A673 (cell line): ENCODE data around the gene GBF1. TPM values are rescaled to one million over a fixed set of nuclear protein-coding genes. Genes with fewer than 3 reads are reported as not detected.

Experiments
- BruUV-seq: library from RNA; stranded (reverse); fragments of 400-500 nt; replicated peaks from 2 replicates; lab custom pipeline; 2021; lab: Mats Ljungman, UMichigan
- CTCF ChIA-PET: fragments of 300-600 bp; sonication (Branson Sonifier 250); formaldehyde crosslinking; loops from one replicate; lab custom pipeline; 2022; ENCODE audit warnings: antibody characterized with exemption; lab: Charles Lee
- POLR2A ChIA-PET: fragments of 300-600 bp; sonication (Branson Sonifier 250); formaldehyde crosslinking; loops from one replicate; lab custom pipeline; 2022; ENCODE audit warnings: antibody characterized with exemption; ENCODE audit not compliant: low non-redundant PET; lab: Charles Lee
- DNase-seq: peaks from one replicate; pipeline ENCODE4 v3.0.0-alpha.2; 2015; ENCODE audit warnings: low spot score
- H3K27ac ChIP-seq: fragments of 200-600 bp; sonication (generic); 2 replicates; pipeline ENCODE4 v1.5.1; 2016; ENCODE audit warnings: mixed run types, low read depth, mild to moderate bottlenecking, mixed read lengths, antibody characterized with exemption, low read length; ENCODE audit not compliant: poor library complexity, severe bottlenecking
- H3K27me3 ChIP-seq: fragments of 200-600 bp; sonication (generic); replicated peaks from 2 replicates; pipeline ENCODE4 v1.6.1; 2017; ENCODE audit warnings: mixed run types, low read depth, mild to moderate bottlenecking, mixed read lengths, antibody characterized with exemption, low read length; ENCODE audit not compliant: insufficient read depth, poor library complexity
- H3K36me3 ChIP-seq: fragments of 200-600 bp; sonication (generic); 2 replicates; pipeline ENCODE4 v1.6.1; 2016; ENCODE audit warnings: mixed run types, mild to moderate bottlenecking, mixed read lengths, antibody characterized with exemption, low read length; ENCODE audit not compliant: insufficient read depth, poor library complexity, severe bottlenecking
- H3K4me1 ChIP-seq: fragments of 200-600 bp; sonication (generic); 2 replicates; pipeline ENCODE4 v1.6.1; 2017; ENCODE audit warnings: mixed run types, mild to moderate bottlenecking, mixed read lengths, antibody characterized with exemption, low read length; ENCODE audit not compliant: insufficient read depth, poor library complexity, severe bottlenecking
- H3K4me3 ChIP-seq: fragments of 200-600 bp; sonication (generic); 2 replicates; pipeline ENCODE4 v1.5.1; 2016; ENCODE audit warnings: low read depth, mixed run types, mild to moderate bottlenecking, mixed read lengths, low read length; ENCODE audit not compliant: poor library complexity, severe bottlenecking
- H3K9me3 ChIP-seq: fragments of 200-600 bp; sonication (generic); 2 replicates; pipeline ENCODE4 v1.6.1; 2016; ENCODE audit warnings: mixed run types, low read depth, mild to moderate bottlenecking, mixed read lengths, antibody characterized with exemption, low read length; ENCODE audit not compliant: poor library complexity, severe bottlenecking
- EZH2 ChIP-seq: fragments of 200-600 bp; sonication (generic); IDR thresholded peaks from 2 replicates; pipeline ENCODE4 v1.6.1; 2017; ENCODE audit warnings: borderline replicate concordance, low read depth, mild to moderate bottlenecking, mixed read lengths, antibody characterized with exemption, low read length; ENCODE audit not compliant: poor library complexity, severe bottlenecking
- intact Hi-C: fragments of 100-400 bp; cut with micrococcal nuclease; formaldehyde crosslinking; loops from one replicate; pipeline ENCODE4 v1.10.0; 2022; ENCODE audit not compliant: unreplicated experiment
- total RNA-seq: library from RNA; stranded (reverse); gene quantifications from 2 replicates; pipeline ENCODE4 v1.2.3, GENCODE V29; 2021
- TF ChIP-seq, protein P1 (sequence below): fragments of 300-800, 200-600 bp; sonication (generic); conservative IDR thresholded peaks from 2 replicates; pipeline ENCODE4 v1.5.1; 2017; ENCODE audit warnings: low read depth, mild to moderate bottlenecking, antibody characterized with exemption, low read length, moderate library complexity, mixed read lengths

Gene GBF1
- total RNA-seq, 1 experiment from 2014 or later: 50.0 TPM

DNA sequence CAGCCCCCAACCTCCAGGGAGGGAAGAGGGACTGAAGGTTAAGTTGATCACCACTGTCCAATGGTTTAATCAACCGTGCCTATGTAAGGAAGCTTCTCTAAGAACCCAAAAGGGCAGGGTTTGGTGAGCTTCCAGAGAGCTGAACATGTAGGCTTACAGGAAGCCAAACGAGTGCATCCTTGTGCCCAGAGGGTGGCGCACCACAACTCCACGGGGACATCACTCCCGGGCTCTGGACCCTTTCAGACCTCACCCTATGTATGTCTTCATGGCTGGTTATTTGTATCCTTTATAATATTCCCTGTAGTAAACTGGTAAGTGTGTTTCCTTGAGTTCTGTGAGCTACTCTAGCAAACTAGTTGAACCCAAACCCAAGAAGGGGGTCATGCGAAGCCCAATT, 138.7 kb downstream of the GBF1 start:
- H3K36me3 ChIP-seq: peaks cover 22% of the 10 kb centered on the region
- ChIA-PET CTCF (interaction anchor here (0.5 to 1.6 kb wide), 5 partner anchors 10 to 540 kb away, joined by 3 to 6 read pairs (median 3); partner anchors contain the start of gene KCNIP2), POLR2A (no interaction called here)
- H3K4me1 ChIP-seq: no peaks in the 10 kb centered on the region
- no TSS peak for BruUV-seq
- H3K9me3 ChIP-seq: no peaks in the 10 kb centered on the region
- TF ChIP-seq, protein P1, sequence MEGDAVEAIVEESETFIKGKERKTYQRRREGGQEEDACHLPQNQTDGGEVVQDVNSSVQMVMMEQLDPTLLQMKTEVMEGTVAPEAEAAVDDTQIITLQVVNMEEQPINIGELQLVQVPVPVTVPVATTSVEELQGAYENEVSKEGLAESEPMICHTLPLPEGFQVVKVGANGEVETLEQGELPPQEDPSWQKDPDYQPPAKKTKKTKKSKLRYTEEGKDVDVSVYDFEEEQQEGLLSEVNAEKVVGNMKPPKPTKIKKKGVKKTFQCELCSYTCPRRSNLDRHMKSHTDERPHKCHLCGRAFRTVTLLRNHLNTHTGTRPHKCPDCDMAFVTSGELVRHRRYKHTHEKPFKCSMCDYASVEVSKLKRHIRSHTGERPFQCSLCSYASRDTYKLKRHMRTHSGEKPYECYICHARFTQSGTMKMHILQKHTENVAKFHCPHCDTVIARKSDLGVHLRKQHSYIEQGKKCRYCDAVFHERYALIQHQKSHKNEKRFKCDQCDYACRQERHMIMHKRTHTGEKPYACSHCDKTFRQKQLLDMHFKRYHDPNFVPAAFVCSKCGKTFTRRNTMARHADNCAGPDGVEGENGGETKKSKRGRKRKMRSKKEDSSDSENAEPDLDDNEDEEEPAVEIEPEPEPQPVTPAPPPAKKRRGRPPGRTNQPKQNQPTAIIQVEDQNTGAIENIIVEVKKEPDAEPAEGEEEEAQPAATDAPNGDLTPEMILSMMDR: peak; percentile 44
- TF ChIP-seq EZH2: no peak
- no peak for DNase-seq
- H3K27ac ChIP-seq: no peak overlapping the region
- H3K4me3 ChIP-seq: no peak overlapping the region
- intact Hi-C loops: no loop called here
- H3K27me3 ChIP-seq: no peaks in the 10 kb centered on the region

DNA sequence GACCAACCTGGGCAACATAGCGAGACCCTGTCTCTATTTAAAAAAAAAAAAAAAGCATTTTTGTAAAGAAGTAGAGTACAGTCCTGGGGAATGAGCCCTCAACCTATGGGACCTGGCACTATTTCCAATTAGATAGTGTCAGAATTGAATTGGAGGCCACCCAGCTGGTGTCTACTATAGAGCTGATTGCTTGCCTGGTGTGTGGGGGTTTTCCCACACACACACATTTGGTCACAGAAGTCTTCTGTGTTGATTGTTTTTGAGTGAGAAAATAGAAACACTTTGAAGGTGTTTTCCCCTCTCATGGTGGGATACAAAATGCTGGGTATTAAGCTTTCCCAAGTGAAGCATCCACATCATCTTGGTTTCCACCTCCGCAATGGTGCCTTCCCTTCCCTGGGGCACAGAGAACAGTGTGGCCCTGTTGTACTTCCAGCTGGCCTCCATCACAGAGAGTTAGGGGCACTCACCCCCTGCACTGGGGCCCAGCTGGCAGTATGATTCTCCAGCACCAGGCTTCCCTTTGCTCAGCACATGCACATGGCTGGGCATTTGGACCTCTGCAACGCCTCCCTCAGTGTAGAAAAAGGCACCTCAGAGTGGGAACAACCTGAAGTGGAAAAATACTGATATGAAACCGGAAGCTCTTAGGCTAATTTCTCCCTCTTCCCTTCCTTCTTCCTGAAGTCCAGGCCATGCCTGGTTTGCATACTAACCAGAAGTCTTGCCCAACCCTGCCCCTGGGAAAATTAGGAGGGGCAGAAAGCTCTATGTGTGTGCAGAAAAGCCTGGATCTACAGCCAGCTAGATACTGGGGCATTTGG, 139.5 kb downstream of the GBF1 start:
- intact Hi-C loops: no loop called here
- H3K36me3 ChIP-seq: peaks cover 15% of the 10 kb centered on the region
- TF ChIP-seq, protein P1: no peak
- no peak for TF ChIP-seq EZH2
- no peak for DNase-seq
- H3K9me3 ChIP-seq: no peaks in the 10 kb centered on the region
- ChIA-PET CTCF (interaction anchor here (0.6 to 1.6 kb wide), 7 partner anchors 9 to 215 kb away, joined by 3 to 6 read pairs (median 3); no protein-coding TSS in a partner anchor), POLR2A (no interaction called here)
- no TSS peak for BruUV-seq
- no peak overlapping the region for H3K4me3 ChIP-seq
- no peaks in the 10 kb centered on the region for H3K4me1 ChIP-seq
- no peak overlapping the region for H3K27ac ChIP-seq
- no peaks in the 10 kb centered on the region for H3K27me3 ChIP-seq

DNA sequence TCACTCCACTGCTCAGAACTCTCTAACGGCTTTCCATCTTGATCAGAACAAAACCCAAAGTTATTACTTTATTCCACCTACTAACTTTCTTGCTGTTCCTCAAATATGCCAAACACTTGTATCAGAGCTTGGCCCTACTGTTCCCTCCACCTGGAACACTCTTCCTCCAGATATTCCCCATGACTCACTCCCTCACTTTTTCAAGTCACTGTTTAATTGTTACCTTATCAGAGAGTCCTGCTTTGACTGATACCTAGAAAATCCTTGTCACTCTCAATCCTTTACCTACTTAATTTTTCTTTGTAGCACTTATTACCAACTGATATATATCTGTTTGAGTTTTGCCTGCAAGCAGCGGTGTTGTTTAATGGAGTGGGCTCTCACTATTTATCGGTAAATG, 144.6 kb downstream of the GBF1 start:
- intact Hi-C loops: loop anchor here (5.0 to 10.0 kb wide), 2 partner anchors 192 to 255 kb away; partner anchors contain the start of gene TRIM8
- BruUV-seq: no TSS peak
- no peak for DNase-seq
- POLR2A ChIA-PET: no interaction called here
- Histone ChIP-seq H3K27me3 (no peaks in the 10 kb centered on the region), H3K4me1 (no peaks in the 10 kb centered on the region), H3K9me3 (no peaks in the 10 kb centered on the region), H3K27ac (no peak overlapping the region), H3K4me3 (no peak overlapping the region), H3K36me3 (no peaks in the 10 kb centered on the region)
- TF ChIP-seq EZH2: no peak
- TF ChIP-seq, protein P1: no peak
- CTCF ChIA-PET: interaction anchor here (0.7 kb wide), 1 partner anchor 287 kb away, joined by 6 read pairs; no protein-coding TSS in a partner anchor
